GM18861 (cell line): Measurements from ENCODE around the gene LRRC4C.
"Not testable (repeated sequence)": the region's sequence is repeated elsewhere in the genome, so short reads cannot be mapped to it uniquely, and the experiment has no call there.

Source experiments
- ATAC-seq: cut with Tn5 transposase; IDR thresholded peaks from one replicate; pipeline ENCODE4 v1.9.1; 2021; ENCODE audit not compliant: unreplicated experiment

LRRC4C gene

DNA sequence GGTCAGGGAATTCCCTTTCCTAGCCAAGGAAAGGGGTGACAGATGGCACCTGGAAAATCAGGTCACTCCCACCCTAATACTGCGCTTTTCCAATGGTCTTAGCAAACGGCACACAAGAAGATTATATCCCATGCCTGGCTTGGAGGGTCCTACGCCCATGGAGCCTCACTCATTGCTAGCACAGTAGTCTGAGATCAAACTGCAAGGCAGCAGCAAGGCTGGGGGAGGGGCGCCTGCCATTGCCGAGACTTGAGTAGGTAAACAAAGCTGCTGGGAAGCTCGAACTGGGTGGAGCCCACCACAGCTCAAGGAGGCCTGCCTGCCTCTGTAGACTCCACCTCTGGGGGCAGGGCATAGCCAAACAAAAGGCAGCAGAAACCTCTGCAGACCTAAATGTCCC, 548.7 kb downstream of the LRRC4C start:
- ATAC-seq, result not testable (repeated sequence)

- ATAC-seq, result no peak
Measured at GRCh38 chr11:40894501-40894900, 565.0 kb downstream of the LRRC4C start.

DNA sequence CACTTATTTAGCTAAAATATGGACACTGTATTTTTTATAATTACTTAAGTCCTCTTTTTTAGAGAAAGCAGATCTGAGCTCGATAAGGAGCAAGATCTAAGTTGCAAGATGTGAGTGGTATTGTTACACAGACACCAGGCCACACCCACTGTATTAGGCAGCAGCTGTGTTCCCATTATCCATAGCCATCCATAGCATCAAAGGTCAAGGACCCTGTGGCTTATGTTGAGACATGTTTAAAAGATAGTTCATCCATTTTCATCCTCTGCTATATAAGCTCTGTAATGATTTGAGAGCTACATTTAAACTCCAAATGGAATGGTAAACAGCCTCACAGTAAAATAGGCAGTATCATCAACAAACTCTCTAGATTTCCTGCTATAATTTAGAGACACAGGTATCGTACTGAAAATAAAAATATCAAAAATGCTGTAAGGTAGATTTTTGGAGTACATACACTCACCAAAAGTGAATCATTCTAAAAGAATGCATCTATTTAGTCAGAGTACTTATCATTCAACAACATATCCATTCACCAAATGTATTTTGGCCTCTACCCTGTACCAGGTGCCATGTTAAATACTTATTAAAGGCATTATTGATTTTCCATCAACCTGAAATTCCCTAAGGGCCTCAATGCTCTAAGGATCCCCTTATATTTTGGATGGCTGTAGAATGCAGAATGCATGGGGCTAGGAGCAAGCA, 574.0 kb downstream of the LRRC4C start:
- ATAC-seq, result no peak

- ATAC-seq, result no peak
Measured at GRCh38 chr11:40882301-40882700, 577.2 kb downstream of the LRRC4C start.

GRCh38 chr11:40879911-40880310, 579.5 kb downstream of the LRRC4C start:
- ATAC-seq, result no peak

- ATAC-seq, result no peak
Measured at GRCh38 chr11:40877981-40878380, 581.5 kb downstream of the LRRC4C start.

GRCh38 chr11:40877256-40877655, 582.2 kb downstream of the LRRC4C start:
- no peak for ATAC-seq

- no peak for ATAC-seq
Measured at GRCh38 chr11:40867991-40868632, 591.3 kb downstream of the LRRC4C start.

- not testable (repeated sequence) for ATAC-seq
Measured at GRCh38 chr11:40857754-40858153, 601.7 kb downstream of the LRRC4C start.

GRCh38 chr11:40842750-40843339, 616.6 kb downstream of the LRRC4C start:
- no peak for ATAC-seq

GRCh38 chr11:40841231-40841630, 618.2 kb downstream of the LRRC4C start:
- no peak for ATAC-seq

DNA sequence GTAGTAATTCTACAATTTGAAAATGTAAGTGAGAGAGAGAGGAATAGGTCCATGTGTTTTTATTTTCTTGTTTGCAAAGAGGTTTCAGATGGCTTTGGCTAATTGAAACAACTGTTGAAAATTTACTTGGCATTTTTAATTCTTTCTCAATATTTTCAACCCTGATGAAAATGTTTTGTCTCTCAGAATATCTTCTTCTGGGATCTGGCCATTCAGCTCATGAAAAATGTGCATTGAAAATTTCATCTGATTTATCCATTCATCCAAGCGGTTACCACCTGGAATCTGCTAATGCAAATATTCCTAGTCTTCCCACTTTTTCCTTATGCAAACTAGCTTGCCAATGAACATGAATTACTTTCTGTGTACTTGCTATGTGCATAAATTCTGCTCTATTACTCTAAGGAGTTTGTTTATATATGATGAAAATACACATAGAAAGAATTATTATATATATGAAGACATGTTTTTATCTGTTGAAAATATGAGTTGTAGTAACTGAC, 621.2 kb downstream of the LRRC4C start:
- ATAC-seq, result no peak

DNA sequence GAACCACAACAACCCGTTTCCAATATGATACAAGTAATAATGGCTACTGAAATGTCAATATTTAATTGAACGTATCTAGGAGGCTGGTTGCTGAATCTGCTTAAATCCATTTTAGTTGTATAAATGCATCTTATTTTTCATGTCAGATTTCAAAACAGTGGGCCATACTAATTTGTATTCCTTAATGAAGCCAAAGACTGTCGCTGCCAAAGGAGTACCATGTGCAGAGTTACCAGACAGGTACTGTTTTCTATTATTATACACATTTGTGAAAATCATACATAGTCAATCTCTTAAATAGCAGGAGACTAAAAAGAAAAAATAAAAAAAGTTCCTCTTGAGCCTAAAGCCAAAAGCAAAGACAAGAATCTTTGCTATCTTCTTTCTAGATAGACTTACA, 632.3 kb downstream of the LRRC4C start:
- no peak for ATAC-seq

DNA sequence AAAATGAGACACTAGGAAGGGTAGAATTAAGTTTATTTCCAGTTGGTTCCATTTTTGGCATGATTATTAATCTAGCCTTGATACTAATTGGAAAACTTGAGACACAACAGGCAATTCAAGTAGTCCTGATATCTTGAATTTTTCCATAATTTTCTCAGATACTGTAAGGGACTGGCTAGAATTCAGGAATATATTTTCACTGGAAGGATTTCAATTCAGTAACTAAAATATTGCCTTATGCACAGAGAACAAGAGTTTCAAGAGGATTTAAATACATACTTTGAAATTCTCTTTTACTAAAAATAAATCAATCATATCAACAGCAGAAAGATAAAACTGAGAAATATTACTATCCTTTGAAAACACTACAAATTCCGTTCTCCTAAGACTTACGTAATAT, 632.9 kb downstream of the LRRC4C start:
- no peak for ATAC-seq

GRCh38 chr11:40825201-40825834, 634.1 kb downstream of the LRRC4C start:
- ATAC-seq, result no peak

- no peak for ATAC-seq
Measured at GRCh38 chr11:40819230-40819629, 640.2 kb downstream of the LRRC4C start.

DNA sequence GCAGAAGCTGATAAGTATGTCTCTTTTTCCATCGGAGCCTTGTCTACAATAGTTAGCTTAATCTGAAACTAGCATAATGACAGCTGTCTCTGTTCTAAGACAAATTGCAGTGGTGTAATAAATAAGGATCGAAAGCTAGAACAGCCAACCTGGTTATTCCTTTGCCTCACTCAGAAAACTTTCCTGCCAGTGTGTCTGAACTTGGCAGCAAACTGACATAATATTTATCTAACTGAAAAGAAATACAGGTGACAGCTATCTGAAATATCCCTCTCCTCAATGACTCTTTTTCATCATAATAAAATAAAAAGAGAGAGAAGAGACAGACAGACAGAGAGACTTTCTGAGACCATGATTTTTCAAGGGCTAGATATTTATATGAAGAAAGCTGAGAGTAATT, 642.5 kb downstream of the LRRC4C start:
- ATAC-seq, result no peak

GRCh38 chr11:40797981-40798380, 661.5 kb downstream of the LRRC4C start:
- no peak for ATAC-seq

GRCh38 chr11:40787224-40787623, 672.2 kb downstream of the LRRC4C start:
- ATAC-seq, result no peak

GRCh38 chr11:40763046-40763445, 696.4 kb downstream of the LRRC4C start:
- ATAC-seq, result no peak

DNA sequence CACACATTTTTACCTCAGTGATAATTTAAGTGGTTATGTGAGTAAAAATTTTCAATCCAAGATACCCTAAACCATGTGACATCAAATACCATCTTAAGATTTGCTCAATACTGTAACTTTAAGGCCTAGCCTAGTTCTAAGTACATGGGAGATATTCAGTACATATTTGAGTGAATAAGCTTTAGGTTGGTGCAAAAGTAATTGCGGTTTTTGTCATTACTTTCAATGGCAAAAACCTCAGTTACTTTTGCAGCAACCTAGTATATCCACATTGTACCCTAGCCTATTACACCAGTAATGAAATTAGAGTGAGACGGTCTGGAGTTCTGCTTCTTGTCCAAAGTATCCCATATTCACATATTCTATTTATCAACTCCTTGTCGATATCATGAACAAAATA, 700.1 kb downstream of the LRRC4C start:
- ATAC-seq, result no peak

DNA sequence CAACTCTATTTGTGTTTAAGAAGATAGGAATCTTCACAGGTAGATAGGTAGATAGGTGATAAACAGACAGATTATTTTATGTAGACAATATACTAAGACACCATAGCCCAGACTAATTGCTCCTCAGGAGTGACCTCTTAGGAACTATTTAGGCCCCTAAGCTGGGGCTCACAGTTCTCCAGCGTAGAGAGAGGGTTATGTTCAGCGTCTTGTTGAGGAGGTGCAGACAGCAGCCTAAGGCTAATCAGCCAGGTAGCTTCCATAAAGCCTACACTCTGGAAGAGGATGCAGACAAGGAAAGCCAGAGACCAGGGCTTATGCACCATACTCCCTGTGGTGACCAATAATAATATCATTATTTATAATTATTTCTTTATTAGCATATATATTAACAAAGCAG, 705.2 kb downstream of the LRRC4C start:
- no peak for ATAC-seq
